HTR-8/SVneo (cell line): ENCODE data around the gene POTEB.
"Not testable (repeated sequence)": the region's sequence is repeated elsewhere in the genome, so short reads cannot be mapped to it uniquely, and the experiment has no call there.

Experiments
- DNase-seq: peaks from one replicate; pipeline ENCODE4 v3.0.0; 2011; ENCODE audit warnings: low spot score, mixed read lengths; ENCODE audit not compliant: insufficient read length
- FAIRE-seq: peaks from 2 replicates; lab custom pipeline; 2011; peaks lifted over from hg19 to GRCh38; lab: Jason Lieb, UNC

The POTEB gene

DNA sequence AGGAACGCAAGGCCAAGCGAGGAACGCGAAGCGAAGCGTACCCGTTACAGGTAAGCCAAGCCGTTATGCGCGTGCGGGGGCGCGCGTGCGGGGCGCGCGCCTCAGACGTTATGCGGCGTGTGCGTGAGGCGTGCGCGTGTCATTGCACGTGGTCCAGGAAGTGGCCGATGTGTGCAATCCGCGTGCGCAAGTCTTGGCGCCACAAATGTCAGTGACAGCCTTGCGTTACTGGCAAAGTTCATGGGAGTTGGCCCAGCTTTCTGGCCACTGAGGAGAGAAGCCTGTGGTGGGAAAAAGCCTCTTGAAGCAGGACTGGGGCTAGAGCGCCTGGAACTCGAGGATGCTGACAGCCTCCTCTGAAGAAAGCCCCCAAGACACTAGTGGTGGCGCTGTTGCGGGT lies at the start of gene POTEB:
Gene POTEB (minus strand): TSS at position 101 of the 400 bp plus-strand sequence. CDS start 489 bp downstream, outside the sequence.
- DNase-seq, FAIRE-seq: not testable (repeated sequence)

DNA sequence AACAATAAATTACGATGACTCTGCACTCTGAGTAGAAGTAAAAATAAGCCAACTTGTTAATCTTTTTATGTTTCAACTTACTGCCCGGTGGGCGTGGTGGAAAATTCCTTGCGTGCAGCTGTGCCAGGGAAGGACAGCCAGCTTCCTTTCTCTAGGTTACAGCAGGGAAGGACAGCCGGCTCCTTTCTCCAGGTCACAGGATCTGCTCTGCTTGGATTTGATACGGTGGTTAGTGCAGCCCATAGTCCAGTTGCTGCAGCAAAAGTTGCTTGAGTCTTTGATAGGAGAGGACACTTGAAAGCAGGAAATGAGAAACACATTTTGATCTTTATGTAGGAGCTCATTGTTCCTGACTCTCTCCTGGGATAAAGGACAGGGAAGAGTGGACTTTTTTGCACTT lies 13.4 kb upstream of the POTEB start:
- DNase-seq, FAIRE-seq: not testable (repeated sequence)

DNA sequence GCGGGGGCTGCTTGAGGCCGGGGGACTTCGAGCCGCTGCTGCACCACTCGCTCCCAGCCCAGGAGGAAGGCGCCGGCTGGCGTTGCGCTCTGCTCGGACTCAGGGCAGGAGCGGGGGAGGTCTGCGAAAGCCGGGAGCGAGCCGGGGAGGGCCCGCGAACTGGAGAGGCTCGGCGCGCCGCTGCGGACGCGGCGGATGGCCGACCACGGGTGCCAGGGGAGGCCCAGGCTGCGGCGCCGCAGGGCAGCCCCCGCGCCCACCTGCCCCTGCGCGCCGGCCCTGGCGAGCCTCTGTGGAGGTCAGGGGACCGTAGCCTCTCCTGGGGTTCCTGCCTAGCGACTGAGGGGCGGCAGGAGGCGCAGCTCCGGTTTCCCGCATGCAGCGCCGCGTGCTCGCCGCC lies 12.0 kb upstream of the POTEB start:
- DNase-seq, FAIRE-seq: not testable (repeated sequence)

DNA sequence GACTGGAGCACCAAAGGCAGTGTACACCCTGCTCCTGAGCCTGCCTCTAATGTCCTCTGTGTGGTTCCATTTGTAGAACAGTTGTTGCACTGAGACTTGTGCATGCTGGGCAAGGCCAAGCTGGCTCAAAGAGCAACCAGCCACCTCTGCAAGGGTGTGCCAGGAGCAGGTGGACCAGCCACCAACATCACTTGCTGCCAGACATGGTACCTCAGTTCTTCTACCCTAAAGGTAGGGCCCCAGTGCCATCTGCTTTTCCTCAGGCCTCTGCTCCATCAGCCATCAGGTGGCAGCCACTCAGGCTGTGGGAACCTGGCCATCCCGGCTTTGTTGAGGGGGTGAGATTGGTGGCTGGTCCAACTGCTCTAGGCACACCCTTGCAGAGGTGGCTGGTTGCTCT lies 38.7 kb downstream of the POTEB start:
- not testable (repeated sequence) for DNase-seq, FAIRE-seq
